ENCODE data around the gene NRAP. TPM values are rescaled to one million over a fixed set of nuclear protein-coding genes. Genes with fewer than 3 reads are reported as not detected.

The NRAP gene
- polyA plus RNA-seq, 1 donor (not counting 4 experiments of a cell fraction or from before 2014, with no cell fraction given), result not detected

DNA sequence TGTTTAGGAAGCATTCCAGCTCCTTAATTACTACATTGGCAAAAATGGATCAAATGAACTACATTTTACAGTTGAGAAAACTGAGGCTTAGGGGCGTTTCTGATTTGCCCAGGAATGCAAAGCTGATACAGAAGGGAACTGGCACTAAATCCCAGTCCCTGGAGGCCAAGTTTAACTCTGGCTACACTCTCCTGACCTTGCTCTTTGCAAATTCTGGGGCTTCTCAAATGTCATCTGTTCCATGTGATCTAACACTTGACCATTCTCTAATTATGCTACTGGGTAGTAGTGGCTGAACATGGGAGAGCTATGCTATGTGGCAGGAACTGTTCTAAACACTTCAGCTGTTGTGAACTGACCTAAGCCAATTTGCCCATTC, 122.3 kb downstream of the NRAP start:
- H3K4me1 ChIP-seq (ENCODE audit: control insufficient read depth, extremely low read depth, insufficient read depth, low read length), result no peaks in the 10 kb centered on the region
- no peak for FAIRE-seq

DNA sequence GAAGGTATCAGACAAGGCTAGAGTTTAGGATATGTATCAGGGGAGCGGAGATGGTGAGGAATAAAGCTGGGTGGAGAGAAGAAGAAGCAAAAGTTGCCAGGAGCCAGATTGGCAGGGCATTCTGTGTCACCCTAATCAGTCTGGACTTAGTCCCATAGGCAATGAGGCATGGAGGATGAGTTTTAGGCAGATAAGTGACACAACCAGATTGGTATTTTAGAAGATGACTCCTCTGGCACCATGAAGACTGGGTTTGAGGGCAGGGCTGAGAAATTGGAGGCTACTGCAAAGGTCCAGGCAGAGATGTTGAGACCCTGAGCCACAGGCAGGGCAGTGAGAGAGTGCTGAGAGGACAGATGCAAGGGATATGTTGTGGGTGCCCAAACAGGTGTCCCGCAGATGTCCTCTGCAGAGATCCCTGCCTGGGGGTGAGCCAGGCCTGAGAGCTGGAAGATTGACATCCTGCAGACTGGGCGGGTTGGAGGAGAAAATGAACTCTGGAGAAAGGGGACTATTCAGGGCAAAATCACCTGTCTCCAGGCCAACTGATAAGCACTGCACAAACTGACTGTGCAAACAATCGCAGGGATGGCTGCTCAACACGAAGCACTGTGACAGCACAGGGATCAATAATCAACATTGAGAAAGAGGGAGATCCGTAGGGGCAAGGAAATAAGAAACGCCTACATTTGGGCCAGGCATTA, 122.8 kb downstream of the NRAP start:
- H3K9me1 ChIP-seq (ENCODE audit: control insufficient read depth, extremely low read depth, insufficient read depth, low read length), result no peaks in the 10 kb centered on the region
- no peak for FAIRE-seq
- H3K4me2 ChIP-seq (ENCODE audit: control insufficient read depth, extremely low read depth, insufficient read depth, low read depth, low read length), result no peak overlapping the region
- H3K27ac ChIP-seq (ENCODE audit: control insufficient read depth, insufficient read depth, low read length), result no peak overlapping the region
- H3K27me3 ChIP-seq (ENCODE audit: control insufficient read depth, extremely low read depth, insufficient read depth, low read length), result peaks cover 4% of the 10 kb centered on the region
- H4K20me1 ChIP-seq (ENCODE audit: control insufficient read depth, extremely low read depth, insufficient read depth, low read length), result no peaks in the 10 kb centered on the region
- no peaks in the 10 kb centered on the region for H3K79me2 ChIP-seq (ENCODE audit: control insufficient read depth, insufficient read depth, low read length)
- no peak for DNase-seq (ENCODE audit: low read depth, low spot score)
- no peak overlapping the region for H2AFZ ChIP-seq (ENCODE audit: control insufficient read depth, low read length)
- no peaks in the 10 kb centered on the region for H3K9me3 ChIP-seq (ENCODE audit: control insufficient read depth, low read depth, low read length)
- no peak overlapping the region for H3K9ac ChIP-seq (ENCODE audit: control insufficient read depth, extremely low read depth, insufficient read depth, low read length)
- TF ChIP-seq EZH2 (IDR thresholded peaks at IDR 0.05; ENCODE audit: low read length) (no peak), CTCF (optimal IDR thresholded peaks at IDR 0.05 in 1 of 3, IDR thresholded peaks at IDR 0.05 in 1 of 3, conservative IDR thresholded peaks at IDR 0.05 in 1 of 3; ENCODE audit: extremely low read depth in 1 of 3, insufficient read depth in 2 of 3, low read length in 3 of 3) (no peak)
- no peaks in the 10 kb centered on the region for H3K4me1 ChIP-seq (ENCODE audit: control insufficient read depth, extremely low read depth, insufficient read depth, low read length)
- no peak overlapping the region for H3K4me3 ChIP-seq (ENCODE audit: control insufficient read depth in 2 of 3, extremely low read depth in 1 of 3, insufficient read depth in 2 of 3, low read depth in 1 of 3, low read length in 3 of 3)
- no peaks in the 10 kb centered on the region for H3K36me3 ChIP-seq (ENCODE audit: control insufficient read depth in 2 of 2, extremely low read depth in 1 of 2, insufficient read depth in 2 of 2, low read length in 2 of 2)
- dilution Hi-C loops (cut with MboI; ENCODE audit: extremely low pct_ligation_motif_present, low sequenced_read_pairs), result no loop called here

More for the DNA sequence above, 122.3 kb downstream of the NRAP start:
- no peak for DNase-seq (ENCODE audit: low read depth, low spot score)
- no peaks in the 10 kb centered on the region for H3K79me2 ChIP-seq (ENCODE audit: control insufficient read depth, insufficient read depth, low read length)
- dilution Hi-C loops (cut with MboI; ENCODE audit: extremely low pct_ligation_motif_present, low sequenced_read_pairs), result no loop called here
- no peak overlapping the region for H3K4me2 ChIP-seq (ENCODE audit: control insufficient read depth, extremely low read depth, insufficient read depth, low read depth, low read length)
- no peak overlapping the region for H2AFZ ChIP-seq (ENCODE audit: control insufficient read depth, low read length)
- TF ChIP-seq EZH2 (IDR thresholded peaks at IDR 0.05; ENCODE audit: low read length), result no peak
- TF ChIP-seq CTCF (optimal IDR thresholded peaks at IDR 0.05 in 1 of 3, IDR thresholded peaks at IDR 0.05 in 1 of 3, conservative IDR thresholded peaks at IDR 0.05 in 1 of 3; ENCODE audit: extremely low read depth in 1 of 3, insufficient read depth in 2 of 3, low read length in 3 of 3), result no peak
- H3K9me3 ChIP-seq (ENCODE audit: control insufficient read depth, low read depth, low read length), result no peaks in the 10 kb centered on the region
- H3K27me3 ChIP-seq (ENCODE audit: control insufficient read depth, extremely low read depth, insufficient read depth, low read length), result peaks cover 4% of the 10 kb centered on the region
- no peak overlapping the region for H3K4me3 ChIP-seq (ENCODE audit: control insufficient read depth in 2 of 3, extremely low read depth in 1 of 3, insufficient read depth in 2 of 3, low read depth in 1 of 3, low read length in 3 of 3)
- H4K20me1 ChIP-seq (ENCODE audit: control insufficient read depth, extremely low read depth, insufficient read depth, low read length), result no peaks in the 10 kb centered on the region
- H3K36me3 ChIP-seq (ENCODE audit: control insufficient read depth in 2 of 2, extremely low read depth in 1 of 2, insufficient read depth in 2 of 2, low read length in 2 of 2), result no peaks in the 10 kb centered on the region
- H3K9ac ChIP-seq (ENCODE audit: control insufficient read depth, extremely low read depth, insufficient read depth, low read length), result no peak overlapping the region
- no peaks in the 10 kb centered on the region for H3K9me1 ChIP-seq (ENCODE audit: control insufficient read depth, extremely low read depth, insufficient read depth, low read length)
- H3K27ac ChIP-seq (ENCODE audit: control insufficient read depth, insufficient read depth, low read length), result no peak overlapping the region
